Measurements from ENCODE around the gene ARHGEF16.
A peak's percentile ranks its signal among the peaks of the same experiment; 100 is the strongest.

ARHGEF16 gene

GRCh38 chr1:3453891-3454810 lies at the start of gene ARHGEF16:
Gene ARHGEF16 (plus strand): TSS chr1:3454665. CDS start chr1:3463085, 8,420 bp downstream.
- peak; percentile 63 for DNase-seq

- no peak for DNase-seq
Measured at GRCh38 chr1:3404801-3405200, 49.7 kb upstream of the ARHGEF16 start.

GRCh38 chr1:3405491-3405890 lies 49.0 kb upstream of the ARHGEF16 start:
- no peak for DNase-seq

- no peak for DNase-seq
Measured at GRCh38 chr1:3405974-3406867, 48.2 kb upstream of the ARHGEF16 start.

- DNase-seq, result no peak
Measured at GRCh38 chr1:3407021-3407420, 47.4 kb upstream of the ARHGEF16 start.

- DNase-seq, result no peak
Measured at GRCh38 chr1:3408751-3409266, 45.7 kb upstream of the ARHGEF16 start.

- no peak for DNase-seq
Measured at GRCh38 chr1:3409366-3410141, 44.9 kb upstream of the ARHGEF16 start.

- DNase-seq, result no peak
Measured at GRCh38 chr1:3410142-3410925, 44.1 kb upstream of the ARHGEF16 start.

GRCh38 chr1:3411806-3412205 lies 42.7 kb upstream of the ARHGEF16 start:
- no peak for DNase-seq

GRCh38 chr1:3412376-3412775 lies 42.1 kb upstream of the ARHGEF16 start:
- no peak for DNase-seq

- DNase-seq, result no peak
Measured at GRCh38 chr1:3413975-3414710, 40.3 kb upstream of the ARHGEF16 start.

GRCh38 chr1:3415260-3416090 lies 39.0 kb upstream of the ARHGEF16 start:
- DNase-seq, result no peak

GRCh38 chr1:3417082-3417739 lies 37.3 kb upstream of the ARHGEF16 start:
- no peak for DNase-seq

- no peak for DNase-seq
Measured at GRCh38 chr1:3417934-3418333, 36.5 kb upstream of the ARHGEF16 start.

- DNase-seq, result no peak
Measured at GRCh38 chr1:3418600-3418999, 35.9 kb upstream of the ARHGEF16 start.

- no peak for DNase-seq
Measured at GRCh38 chr1:3419415-3420204, 34.9 kb upstream of the ARHGEF16 start.

GRCh38 chr1:3420218-3420951 lies 34.1 kb upstream of the ARHGEF16 start:
- no peak for DNase-seq

- DNase-seq, result no peak
Measured at GRCh38 chr1:3422638-3423037, 31.8 kb upstream of the ARHGEF16 start.
